Neural progenitor cell (in vitro differentiated cells): ENCODE results near the gene TCF25.

ENCODE experiments used
- CTCF ChIP-seq: fragments of 200-600 bp; sonication (generic); IDR thresholded peaks from 2 replicates; pipeline ENCODE4 v1.5.1; 2017; ENCODE audit warnings: antibody characterized with exemption, mild to moderate bottlenecking
- EZH2 ChIP-seq: fragments of 200-600 bp; sonication (generic); IDR thresholded peaks from 2 replicates; pipeline ENCODE4 v1.6.1; 2017; ENCODE audit warnings: antibody characterized with exemption, mild to moderate bottlenecking, moderate library complexity
- EZH2phosphoT487 ChIP-seq: fragments of 200-600 bp; sonication (generic); IDR thresholded peaks from 2 replicates; pipeline ENCODE4 v1.6.1; 2017; ENCODE audit warnings: antibody characterized with exemption

DNA sequence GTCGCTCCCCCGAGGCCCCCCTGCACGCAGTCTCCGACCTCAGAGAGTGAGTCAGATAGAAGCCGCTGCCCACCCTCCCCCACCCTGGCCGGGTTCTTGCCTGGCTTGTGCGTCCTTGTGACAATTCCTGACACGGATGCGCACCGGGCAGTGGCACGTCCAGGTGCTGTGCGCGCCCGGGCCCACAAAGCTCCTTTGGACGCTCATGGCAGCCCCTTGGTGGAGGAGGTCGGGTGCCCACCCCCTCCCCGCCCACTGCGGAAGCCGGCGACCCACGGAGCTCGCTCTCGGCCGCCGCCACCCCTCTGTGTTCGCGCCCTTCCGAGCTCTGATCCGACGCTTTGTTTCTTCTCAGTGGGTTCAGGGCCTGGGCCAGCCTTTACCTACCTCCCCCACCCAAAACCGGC lies 49.1 kb downstream of the TCF25 start:
- TF ChIP-seq CTCF (no peak), EZH2phosphoT487 (no peak), EZH2 (no peak)
